Psoas muscle (tissue), 8 donors: Measurements from ENCODE around the gene RAB31. TPM values are rescaled to one million over a fixed set of nuclear protein-coding genes. Genes with fewer than 3 reads are reported as not detected.

Experiments
- ATAC-seq, 4 donors: fragments of 200-7000 bp; cut with Tn5 transposase; one replicate each; pipeline ENCODE4 v1.9.1; 2020; ENCODE audit warnings: moderate library complexity in 3 of 4, mild to moderate bottlenecking in 2 of 4
- DNase-seq, 2 donors: peaks; one replicate each; pipeline ENCODE4 v3.0.0-alpha.2; 2020
- H3K27ac ChIP-seq: fragments of 200-600 bp; one replicate; pipeline ENCODE4 v1.8.0; 2022
- H3K27me3 ChIP-seq, 3 donors: fragments of 200-600 bp in 1 of 3; one replicate each; pipeline versions ENCODE4 v1.6.1 to v1.8.0; 2013 to 2022; ENCODE audit warnings: low read length in 2 of 3, mild to moderate bottlenecking in 2 of 3, moderate library complexity in 1 of 3; ENCODE audit not compliant: insufficient read depth in 3 of 3
- H3K36me3 ChIP-seq, 2 donors: fragments of 200-600 bp in 1 of 2; one replicate each; pipeline versions ENCODE4 v1.6.1 to v1.8.0; 2013 to 2022; ENCODE audit warnings: low read depth in 1 of 2, mild to moderate bottlenecking in 1 of 2, moderate library complexity in 1 of 2; ENCODE audit not compliant: insufficient read depth in 1 of 2
- H3K4me1 ChIP-seq: fragments of 200-600 bp; one replicate; pipeline ENCODE4 v1.8.0; 2022
- H3K4me3 ChIP-seq: fragments of 200-600 bp; one replicate; pipeline ENCODE4 v1.8.0; 2022; ENCODE audit warnings: mild to moderate bottlenecking
- H3K9me3 ChIP-seq: fragments of 200-600 bp; one replicate; pipeline ENCODE4 v1.8.0; 2022
- CTCF ChIP-seq: fragments of 200-600 bp; IDR thresholded peaks from one replicate; pipeline ENCODE4 v1.8.0; 2022; ENCODE audit warnings: antibody characterized with exemption
- WGBS, 3 donors: extraction: QIAGEN DNeasy Blood & Tissue Kit; methylation state at CpG; one replicate each; pipeline versions ENCODE4 v1.1.6 to v1.1.7; 2013; 5-methylcytosine and 5-hydroxymethylcytosine counted together
- intact Hi-C, 2 donors: fragments of 100-400 bp; cut with DNase I; formaldehyde crosslinking; loops; one replicate each; pipeline versions ENCODE4 v1.11.0 to v1.14.2; 2022
- polyA plus RNA-seq, 3 donors: library from polyadenylated mRNA; stranded (reverse); fragments of 200-250 nt; gene quantifications; one replicate each; pipeline ENCODE4 v1.2.3, GENCODE V29; 2013
- total RNA-seq, 4 donors: library from RNA; stranded (reverse); fragmentation: NEBNext Ultra II Directional in 2 of 4; extraction: Animal tissue kit (Norgen Biotek cat#: 25700) in 2 of 4; gene quantifications; one replicate each; pipeline versions ENCODE4 v1.2.1 to v1.2.4, GENCODE V29; 2021 to 2023
- donor health status: healthy with polysubstance abuse.
- donor health status: DM: no; HTN: no; CAD: no; lungs with moderate emphysema.
- donor health status: Bipolar disorder and iron deficiency.
- donor health status: healthy.
- donor health status: DM: yes; HTN: yes; CAD: no.
- donor health status: DM: no; HTN: no; CAD: no.
- donor health status: DM: no; HTN: no; CAD: no.
- donor health status: DM: yes; HTN: yes; CAD: no.

Gene RAB31
- total and polyA plus RNA-seq, 7 donors: 2.2 to 8.9 (median 5.3) TPM

- H3K9me3 ChIP-seq: no peaks in the 10 kb centered on the region
- peaks cover 4% of the 10 kb centered on the region for H3K4me1 ChIP-seq
- no peak overlapping the region for H3K27ac ChIP-seq
- no peak for ATAC-seq
- no peaks in the 10 kb centered on the region for H3K27me3 ChIP-seq
- no peak for TF ChIP-seq CTCF
- WGBS, 3 donors: 68 to 93% (median 90%) methylated on average over 3 of the region's 3 CpGs
- no peaks in the 10 kb centered on the region for H3K36me3 ChIP-seq
- DNase-seq: no peak
- H3K4me3 ChIP-seq: no peak overlapping the region
- intact Hi-C loops: no loop called here
Observed at GRCh38 chr18:9722691-9723090, 14.6 kb downstream of the RAB31 start.

GRCh38 chr18:9724797-9725585 lies 16.9 kb downstream of the RAB31 start:
- intact Hi-C loops: no loop called here
- Histone ChIP-seq H3K27ac (no peak overlapping the region), H3K4me1 (peaks cover 4% of the 10 kb centered on the region), H3K9me3 (no peaks in the 10 kb centered on the region), H3K36me3 (no peaks in the 10 kb centered on the region), H3K27me3 (no peaks in the 10 kb centered on the region), H3K4me3 (no peak overlapping the region)
- DNase-seq (no peak), ATAC-seq (no peak)
- 96 to 98% (median 98%) methylated on average over 5 of the region's 5 CpGs for WGBS, 3 donors
- TF ChIP-seq CTCF: no peak

GRCh38 chr18:9726175-9726574 lies 18.1 kb downstream of the RAB31 start:
- intact Hi-C loops: no loop called here
- no peaks in the 10 kb centered on the region for H3K27me3 ChIP-seq
- ATAC-seq: peak in 3 of 4 donors; percentile 60 to 85 (median 61)
- peak overlapping the region; percentile 9 for H3K4me3 ChIP-seq
- H3K4me1 ChIP-seq: peaks cover 4% of the 10 kb centered on the region
- H3K27ac ChIP-seq: no peak overlapping the region
- H3K36me3 ChIP-seq: no peaks in the 10 kb centered on the region
- H3K9me3 ChIP-seq: no peaks in the 10 kb centered on the region
- 31 to 36% (median 34%) methylated on average over 5 of the region's 5 CpGs for WGBS, 3 donors
- no peak for TF ChIP-seq CTCF
- DNase-seq: no peak

DNA sequence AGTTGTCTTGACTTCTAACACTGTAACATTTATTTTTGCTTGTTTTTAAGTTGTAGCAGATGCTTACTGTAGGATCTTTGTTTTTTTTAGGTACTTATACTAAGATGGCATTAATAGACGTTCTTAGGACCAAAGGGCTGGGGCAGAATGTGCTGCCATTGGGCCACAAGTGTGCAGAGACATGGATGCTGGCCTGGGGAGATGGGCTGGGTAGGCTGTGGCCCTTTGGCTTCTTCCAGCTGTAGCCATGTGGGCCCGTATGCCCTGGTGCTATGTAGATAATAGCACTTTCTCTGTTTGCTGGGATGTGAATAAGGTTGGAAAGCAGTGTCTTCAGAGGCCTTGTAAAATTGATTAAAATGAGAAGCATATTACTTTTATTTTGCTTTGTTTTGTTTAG lies 18.8 kb downstream of the RAB31 start:
- no peaks in the 10 kb centered on the region for H3K9me3 ChIP-seq
- peaks cover 4% of the 10 kb centered on the region for H3K4me1 ChIP-seq
- DNase-seq (no peak), ATAC-seq (no peak)
- WGBS, 3 donors: 75 to 90% (median 77%) methylated on average over 2 of the region's 2 CpGs
- TF ChIP-seq CTCF: no peak
- no peak overlapping the region for H3K27ac ChIP-seq
- intact Hi-C loops: no loop called here
- no peaks in the 10 kb centered on the region for H3K36me3 ChIP-seq
- no peak overlapping the region for H3K4me3 ChIP-seq
- H3K27me3 ChIP-seq: no peaks in the 10 kb centered on the region

GRCh38 chr18:9730786-9731185 lies 22.7 kb downstream of the RAB31 start:
- peaks cover 4% of the 10 kb centered on the region for H3K4me1 ChIP-seq
- 78 to 98% (median 93%) methylated on average over 4 of the region's 4 CpGs for WGBS, 3 donors
- DNase-seq (no peak), ATAC-seq (no peak)
- H3K27ac ChIP-seq: no peak overlapping the region
- intact Hi-C loops: no loop called here
- H3K4me3 ChIP-seq: no peak overlapping the region
- no peak for TF ChIP-seq CTCF
- no peaks in the 10 kb centered on the region for H3K9me3 ChIP-seq
- no peaks in the 10 kb centered on the region for H3K27me3 ChIP-seq
- no peaks in the 10 kb centered on the region for H3K36me3 ChIP-seq
